Colon (tissue), 2 donors: ENCODE measurements around the gene FRMD4A.

Experiments
- FAIRE-seq: peaks from 2 replicates; lab custom pipeline; 2012; peaks lifted over from hg19 to GRCh38; lab: Jason Lieb, UNC
- donor health status: control.
- donor health status: control.

FRMD4A gene

DNA sequence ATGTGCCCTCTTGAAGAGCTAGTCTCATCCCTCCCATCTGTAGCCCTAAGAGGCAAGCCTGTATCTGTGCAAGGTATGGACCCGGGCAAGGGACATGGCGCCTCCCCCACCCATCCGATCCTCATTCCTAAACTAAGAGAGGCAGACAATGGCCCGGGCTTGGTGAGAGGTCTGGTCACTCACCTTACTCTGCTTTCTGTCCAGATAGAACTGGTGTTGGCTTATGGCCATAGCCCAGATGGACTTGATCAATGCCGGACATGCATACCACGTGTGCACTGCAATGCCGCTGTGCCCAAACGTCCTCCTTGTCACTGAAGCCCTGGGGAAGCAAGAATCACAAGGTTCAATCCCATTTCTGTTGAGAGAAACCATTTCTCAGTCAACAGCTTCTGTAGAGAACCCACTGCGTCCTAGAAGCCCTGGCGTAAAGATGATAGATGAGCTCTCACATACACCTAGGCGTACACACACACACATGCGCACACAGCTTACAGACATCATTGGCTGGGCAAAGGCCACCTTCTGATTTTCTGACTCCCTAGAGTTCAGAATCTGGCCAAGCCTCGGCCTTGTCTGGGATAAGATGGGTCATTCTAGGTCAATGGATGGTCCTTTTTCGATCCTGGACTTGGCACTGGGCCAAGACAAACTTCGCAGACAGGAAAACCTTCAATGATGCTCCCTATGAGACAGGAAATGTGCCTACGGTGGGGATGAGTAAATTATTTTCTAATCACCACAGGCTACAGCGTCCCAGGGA is 629.4 kb downstream of the FRMD4A start:
- FAIRE-seq, result no peak

DNA sequence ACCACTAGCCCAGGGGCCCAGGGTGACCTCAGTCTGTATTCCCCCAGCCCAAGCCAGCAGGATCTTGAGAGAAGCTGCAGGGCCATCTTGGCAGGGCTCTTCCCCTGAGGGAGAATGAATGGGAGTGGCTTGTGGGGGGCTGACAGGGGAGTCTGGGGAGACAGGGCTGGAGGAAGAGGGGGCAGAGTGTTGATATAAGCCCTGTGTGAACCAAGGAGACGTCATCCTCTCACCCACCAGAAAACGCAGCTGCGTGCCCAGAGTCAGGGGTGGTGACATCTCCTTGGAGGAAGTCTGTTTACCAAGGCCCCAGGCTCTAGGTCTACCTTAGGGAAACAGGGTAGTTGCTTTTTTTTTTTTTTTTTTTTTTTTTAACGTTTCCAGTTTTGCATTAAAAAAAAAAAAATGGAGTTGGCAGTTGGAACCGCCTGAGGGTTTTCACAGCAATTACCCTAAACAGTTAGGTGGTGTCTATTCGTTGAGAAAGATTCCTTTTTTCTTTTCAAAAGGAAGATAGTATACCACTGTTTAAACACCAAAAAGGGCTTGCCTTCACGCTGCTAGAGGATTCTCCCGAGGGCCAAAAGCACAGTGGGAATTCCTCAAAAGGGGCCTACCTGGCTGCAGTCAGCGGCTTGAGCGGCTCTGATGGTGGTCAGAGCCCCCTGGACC is 630.1 kb downstream of the FRMD4A start:
- FAIRE-seq, result no peak

DNA sequence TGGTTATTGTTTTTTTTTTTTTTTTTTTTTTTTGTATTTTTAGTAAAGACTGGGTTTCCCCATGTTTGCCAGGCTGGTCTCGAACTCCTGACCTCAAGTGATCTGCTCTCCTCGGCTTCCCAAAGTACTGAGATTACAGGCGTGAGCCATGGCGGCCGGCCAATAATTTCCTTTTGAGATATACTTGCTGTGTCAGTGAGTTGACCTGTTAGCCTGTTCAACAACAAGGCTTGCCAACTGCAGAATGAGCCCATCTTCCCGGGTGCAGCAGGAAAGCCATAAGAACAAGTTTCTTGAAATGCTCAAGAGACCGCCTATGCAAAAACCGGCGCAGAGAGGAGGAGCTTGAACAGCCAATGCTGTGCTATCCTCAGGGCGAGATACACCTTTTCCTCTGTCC is 631.5 kb downstream of the FRMD4A start:
- no peak for FAIRE-seq

DNA sequence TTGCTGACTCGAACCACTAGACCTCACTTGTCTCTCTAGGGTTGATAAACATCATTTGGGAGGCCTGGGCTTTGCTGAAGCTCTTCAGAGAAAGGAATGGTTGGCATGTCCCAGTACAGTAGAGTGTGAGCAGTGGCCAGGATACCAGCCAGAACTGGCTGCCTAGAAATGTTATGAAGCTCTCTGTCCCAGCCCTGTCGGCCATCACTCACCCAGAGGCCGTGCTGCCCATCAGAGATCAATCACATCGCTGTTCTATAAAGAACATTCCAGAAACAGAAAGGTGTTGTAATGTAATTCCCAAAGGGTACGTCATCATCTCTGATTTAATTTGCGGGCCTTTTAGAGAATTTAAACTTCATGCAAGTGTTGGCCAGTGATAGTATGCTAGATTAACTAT is 632.5 kb downstream of the FRMD4A start:
- no peak for FAIRE-seq

DNA sequence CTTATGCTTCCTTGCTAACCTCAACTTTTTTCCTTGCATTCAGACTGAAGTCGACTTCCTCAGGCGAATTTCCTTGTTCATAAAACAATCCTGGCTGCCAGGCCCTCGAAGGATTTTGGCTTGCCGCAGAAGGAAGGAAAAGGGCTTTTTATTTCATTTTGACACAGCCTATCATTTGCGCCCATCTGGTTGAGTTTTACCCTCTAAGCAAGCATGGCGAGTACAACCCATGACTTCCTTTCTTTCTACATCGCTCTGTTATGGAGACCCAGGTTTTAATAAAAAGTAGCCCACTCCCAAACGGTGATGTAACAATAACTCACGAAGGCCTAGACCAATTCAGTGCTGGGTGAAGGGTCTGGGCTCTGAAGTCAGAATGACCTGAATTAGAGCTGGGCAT is 634.7 kb downstream of the FRMD4A start:
- no peak for FAIRE-seq

DNA sequence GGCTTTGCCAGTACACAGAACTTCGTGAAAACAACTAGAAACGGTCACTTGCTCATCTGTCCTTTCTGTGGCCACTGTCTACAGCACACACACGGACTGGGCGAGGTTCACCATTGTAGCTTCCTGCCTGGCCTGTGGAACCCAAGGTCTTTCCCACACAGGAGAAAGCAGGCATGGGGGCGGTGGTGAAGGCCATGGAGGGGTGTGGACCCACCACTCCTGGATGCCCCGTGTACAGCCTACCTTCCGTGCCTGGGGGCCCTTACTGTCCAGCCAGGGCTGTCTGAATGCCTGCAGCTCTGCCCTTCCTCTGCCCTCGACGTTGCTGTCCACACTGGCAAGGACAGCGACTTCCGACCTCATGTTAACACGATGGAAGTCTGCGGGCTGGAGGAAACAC is 635.1 kb downstream of the FRMD4A start:
- no peak for FAIRE-seq

DNA sequence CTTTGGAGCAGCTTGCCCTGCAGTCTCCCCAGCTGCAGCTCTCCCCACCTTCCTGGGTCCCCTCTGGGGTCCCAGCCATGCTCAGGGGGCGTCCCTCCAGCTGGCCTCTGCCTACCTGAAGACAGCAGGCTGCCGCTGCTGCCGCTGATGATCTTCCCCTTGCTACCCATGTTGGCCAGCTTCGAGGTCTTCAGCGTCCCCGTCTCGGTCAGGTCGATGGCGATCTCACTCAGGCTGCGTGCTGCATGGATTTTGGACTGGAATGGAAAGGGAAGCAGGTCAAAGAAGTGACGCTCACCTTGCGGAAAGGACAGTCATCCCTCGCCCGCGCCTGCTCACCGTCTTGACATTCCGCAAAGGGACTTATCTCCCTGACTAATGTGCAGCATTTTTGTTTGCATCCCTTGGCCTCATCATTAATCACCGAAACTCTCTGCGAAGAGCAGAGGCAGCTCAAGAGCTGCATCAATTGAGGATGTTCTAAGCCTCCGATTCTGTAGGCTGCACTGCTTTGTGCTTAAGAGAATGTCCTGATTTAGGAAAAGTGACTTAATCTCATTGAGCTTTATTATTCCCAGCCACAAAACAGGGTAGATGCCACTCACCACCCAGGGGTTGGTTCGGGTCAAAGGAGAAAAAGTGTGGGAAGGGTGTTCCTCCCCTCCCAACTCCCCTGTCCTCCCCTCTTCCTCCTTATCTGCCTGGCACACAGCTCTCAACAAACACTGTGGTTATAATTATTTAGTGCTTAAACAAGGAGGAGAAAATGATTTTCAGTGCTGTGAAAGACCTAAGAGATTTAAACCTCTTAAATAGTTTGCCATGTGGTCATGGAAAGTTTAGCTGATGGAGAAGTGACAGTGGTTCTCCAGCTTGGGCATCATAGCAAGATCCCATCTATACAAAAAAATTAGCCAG is 636.7 kb downstream of the FRMD4A start:
- no peak for FAIRE-seq

DNA sequence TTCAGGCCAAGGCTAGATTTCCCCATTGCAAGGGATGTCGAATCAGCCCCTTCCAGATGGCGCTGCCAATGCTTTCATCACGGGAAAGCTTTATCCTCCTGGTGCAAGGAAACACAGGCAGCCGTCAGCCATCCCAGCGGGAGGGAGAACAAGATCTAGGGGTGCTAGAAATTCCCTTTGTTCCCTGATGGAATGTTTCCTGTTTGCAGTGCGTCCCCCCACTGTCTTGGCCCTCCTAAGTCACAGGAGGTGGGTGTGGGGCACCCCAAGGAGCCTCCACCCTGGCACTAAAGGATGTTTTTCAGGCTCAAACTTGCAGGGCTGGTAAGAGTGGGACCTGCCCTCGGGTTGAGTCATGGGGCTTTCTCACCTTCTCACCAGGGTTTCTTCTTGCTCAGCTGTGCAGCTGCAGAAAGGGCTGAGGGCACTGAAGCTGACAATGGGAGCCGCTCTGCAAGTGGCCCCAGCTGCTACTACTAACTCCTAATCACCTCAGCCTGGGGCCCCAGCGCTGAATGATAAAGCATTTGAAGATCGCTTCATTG is 640.4 kb downstream of the FRMD4A start:
- no peak for FAIRE-seq

DNA sequence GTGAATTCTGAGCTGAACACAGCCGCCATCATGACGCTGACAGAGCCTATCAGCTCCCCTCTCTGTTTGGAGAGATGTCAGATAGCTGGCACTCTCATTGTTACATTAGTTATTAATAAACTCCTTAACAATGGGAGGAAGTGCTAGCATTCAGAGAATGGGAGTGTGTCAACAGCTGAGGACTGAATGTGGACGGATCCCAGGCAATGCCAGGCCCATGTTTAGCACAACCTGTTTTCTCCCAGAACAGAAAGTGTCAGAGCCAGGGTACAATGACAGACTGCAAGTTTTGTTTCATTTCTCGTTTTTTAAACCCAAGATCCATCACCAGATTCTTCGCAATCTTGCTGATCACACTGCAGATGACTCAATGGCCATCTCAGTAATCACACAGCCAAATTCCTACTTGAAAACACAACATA is 644.4 kb downstream of the FRMD4A start:
- no peak for FAIRE-seq

DNA sequence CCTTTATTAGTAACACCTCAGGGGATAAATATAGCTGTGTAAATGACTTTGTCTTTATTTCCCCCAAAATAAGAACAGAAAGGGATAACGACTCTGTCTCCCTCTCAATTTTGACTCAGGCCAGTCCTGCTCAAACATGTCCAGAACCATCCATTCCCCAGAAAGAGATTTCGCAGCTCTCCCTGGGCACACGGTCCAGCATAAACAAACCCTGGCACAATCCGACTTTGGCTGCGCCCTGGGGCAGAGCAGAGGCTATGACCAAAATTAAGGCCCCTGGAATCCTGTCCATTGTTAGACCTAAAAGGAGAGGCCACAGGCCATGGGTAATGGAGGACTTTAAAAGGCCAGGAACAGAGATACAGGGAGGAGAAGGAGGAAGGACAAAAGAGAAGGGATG is 644.8 kb downstream of the FRMD4A start:
- FAIRE-seq, result no peak

DNA sequence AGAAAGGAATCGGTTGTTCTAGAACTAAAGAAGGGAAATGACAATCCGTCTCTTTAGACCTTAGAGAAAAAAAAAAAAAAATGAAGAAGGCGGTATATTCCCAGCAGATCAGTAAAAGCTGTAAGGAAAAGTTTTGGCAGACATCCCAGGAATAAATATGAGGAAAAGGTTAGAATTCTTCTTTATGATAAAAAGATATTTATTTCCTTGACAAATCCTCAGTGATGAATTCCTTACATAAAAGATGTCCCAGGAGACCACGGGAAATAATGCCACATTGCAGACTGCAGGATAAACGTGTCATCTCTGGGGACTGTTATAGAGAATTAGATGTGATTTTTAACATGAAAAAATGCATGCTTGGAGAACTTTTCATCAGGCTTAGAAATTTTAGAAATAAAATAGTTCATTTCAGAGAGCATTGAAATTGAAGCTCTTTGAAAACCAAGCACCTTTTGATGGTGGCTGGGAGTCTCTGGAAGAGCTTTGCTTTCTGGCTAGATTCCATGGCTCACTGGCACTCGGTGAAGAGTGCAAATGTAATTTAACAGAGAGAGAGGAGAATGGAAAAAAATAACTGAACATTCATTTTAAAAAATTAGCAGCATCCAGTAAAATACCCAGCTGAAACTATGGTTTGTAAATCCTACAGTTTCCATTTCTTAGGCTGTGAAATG is 645.8 kb downstream of the FRMD4A start:
- FAIRE-seq, result no peak

DNA sequence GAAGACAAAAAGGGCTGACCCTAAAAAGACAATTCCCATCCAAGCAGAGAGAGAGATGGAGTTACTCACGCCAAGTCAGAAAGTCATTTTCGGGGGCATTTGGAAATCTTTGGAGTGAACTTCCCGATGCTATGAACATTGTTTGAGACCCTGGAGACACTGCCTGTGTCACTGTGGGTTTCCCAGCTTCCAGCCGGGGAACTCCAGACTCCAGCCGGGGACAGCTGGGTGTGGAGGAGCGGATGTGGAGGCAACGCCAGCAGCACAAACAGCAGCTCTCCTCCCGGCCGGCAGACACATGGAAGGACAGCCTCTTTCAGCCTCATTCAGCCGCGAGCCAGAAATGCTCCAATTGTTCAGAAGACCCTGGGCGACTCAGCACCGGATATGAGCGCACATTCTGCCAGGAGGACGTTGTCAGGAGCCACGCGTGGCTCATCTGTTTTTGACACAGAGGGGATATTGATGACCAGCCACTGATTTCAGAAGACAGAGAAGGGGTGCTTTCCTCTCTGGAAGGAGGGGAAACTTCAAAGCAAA is 646.4 kb downstream of the FRMD4A start:
- FAIRE-seq, result no peak

DNA sequence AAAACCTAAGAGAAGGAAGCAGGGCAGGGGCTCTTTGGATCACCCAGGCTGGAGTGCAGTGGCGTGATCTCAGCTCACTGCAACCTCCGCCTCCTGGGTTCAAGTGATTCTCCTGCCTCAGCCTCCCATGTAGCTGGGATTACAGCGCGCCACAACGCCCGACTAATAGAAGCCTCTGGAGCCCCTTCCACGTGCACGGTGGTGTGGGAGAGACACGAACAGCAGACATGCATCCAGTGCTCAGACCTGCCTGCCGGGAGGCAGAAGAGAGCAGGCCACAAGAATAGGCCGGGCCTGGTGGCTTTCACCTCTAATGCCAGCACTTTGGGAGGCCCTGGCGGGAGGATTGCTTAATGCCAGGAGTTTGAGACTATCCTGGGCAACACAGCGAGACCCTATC is 647.7 kb downstream of the FRMD4A start:
- FAIRE-seq, result no peak

DNA sequence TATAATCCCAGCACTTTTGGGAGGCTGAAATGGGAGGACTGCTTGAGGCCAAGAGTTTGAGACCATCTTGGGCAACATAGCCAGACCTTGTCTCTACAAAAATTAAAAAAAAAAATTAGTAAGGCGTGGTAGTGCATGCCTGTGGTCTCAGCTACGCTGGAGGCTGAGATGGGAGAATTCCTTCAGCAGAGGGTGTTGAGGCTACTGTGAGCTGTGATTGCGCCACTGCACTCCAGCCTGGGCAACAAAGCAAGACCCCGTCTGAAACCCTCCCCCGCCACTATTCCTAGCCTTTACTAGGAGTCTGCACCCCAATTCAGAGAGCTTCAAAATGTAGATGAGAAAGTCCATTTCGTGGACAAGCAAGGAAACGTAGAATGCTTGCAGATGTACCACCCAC is 648.8 kb downstream of the FRMD4A start:
- FAIRE-seq, result no peak

DNA sequence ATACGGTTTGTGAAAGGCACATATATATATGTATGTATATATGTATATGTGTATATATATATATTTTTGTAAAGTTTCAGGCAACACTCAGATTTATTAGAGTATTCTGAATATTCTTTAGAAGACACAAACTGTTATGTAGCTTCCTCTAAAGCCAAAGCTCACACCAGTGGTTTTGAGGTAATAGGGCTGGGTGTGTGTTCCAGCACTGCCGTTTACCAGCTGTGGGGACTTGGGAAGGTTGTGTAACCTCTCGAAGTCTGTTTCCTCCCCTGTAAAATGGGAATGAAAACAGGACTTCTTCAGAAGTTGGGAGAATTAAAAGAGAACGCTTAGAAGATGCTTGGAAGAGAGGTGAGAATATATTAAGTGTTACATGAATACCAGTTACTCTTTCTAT is 649.2 kb downstream of the FRMD4A start:
- no peak for FAIRE-seq

DNA sequence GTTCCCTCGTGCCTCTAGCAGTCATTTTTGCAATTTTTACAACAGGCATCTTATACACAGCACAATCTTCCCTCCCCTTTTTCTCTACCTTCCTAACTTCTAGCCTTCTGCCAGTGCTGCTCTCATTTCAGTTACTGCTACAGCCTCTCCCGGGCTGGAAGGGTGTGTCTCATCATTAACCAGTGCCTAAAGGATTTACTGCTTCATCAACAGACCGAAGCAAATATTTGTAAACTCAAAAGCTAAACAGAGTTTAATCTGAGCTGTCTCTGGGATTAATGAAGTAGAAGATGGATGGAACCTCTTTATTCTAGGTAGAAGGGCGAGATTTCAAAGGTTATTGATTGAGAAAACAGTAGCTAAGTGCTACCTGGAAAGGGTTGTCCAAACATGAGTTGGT is 649.6 kb downstream of the FRMD4A start:
- no peak for FAIRE-seq

DNA sequence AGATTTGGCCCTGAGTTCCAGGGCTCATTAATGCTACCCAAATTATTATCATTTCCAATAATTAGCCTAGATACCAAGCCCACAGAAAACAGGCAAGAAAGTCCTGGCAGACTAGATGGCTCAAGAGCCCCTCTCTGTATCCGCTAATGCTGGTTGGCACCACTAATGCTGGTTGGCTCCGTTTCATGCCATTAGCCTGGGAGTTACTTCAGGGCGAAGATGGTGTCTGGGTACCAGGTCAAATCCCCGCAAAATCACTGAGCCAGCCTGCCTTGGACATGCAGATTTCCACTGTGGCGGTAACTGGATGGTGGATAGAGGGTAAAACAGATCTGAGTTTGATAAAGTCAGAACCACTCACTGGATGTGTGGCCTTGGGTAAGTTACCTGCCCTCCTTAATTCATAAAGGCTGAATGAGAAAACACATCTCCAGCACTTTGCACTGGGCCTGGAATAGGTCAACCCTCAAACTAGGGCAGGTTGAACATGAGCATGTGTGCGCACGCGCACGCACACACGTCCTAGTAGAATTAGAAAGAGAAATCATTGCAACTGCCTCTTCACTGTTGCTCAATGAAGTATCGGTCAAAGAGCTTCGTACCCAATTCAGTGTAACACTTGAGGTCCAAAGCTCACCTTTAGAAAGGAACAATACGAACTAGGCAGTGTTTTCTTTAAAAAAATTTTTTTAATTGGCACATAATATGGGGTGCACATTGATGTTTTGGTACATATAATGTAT is 652.5 kb downstream of the FRMD4A start:
- no peak for FAIRE-seq

DNA sequence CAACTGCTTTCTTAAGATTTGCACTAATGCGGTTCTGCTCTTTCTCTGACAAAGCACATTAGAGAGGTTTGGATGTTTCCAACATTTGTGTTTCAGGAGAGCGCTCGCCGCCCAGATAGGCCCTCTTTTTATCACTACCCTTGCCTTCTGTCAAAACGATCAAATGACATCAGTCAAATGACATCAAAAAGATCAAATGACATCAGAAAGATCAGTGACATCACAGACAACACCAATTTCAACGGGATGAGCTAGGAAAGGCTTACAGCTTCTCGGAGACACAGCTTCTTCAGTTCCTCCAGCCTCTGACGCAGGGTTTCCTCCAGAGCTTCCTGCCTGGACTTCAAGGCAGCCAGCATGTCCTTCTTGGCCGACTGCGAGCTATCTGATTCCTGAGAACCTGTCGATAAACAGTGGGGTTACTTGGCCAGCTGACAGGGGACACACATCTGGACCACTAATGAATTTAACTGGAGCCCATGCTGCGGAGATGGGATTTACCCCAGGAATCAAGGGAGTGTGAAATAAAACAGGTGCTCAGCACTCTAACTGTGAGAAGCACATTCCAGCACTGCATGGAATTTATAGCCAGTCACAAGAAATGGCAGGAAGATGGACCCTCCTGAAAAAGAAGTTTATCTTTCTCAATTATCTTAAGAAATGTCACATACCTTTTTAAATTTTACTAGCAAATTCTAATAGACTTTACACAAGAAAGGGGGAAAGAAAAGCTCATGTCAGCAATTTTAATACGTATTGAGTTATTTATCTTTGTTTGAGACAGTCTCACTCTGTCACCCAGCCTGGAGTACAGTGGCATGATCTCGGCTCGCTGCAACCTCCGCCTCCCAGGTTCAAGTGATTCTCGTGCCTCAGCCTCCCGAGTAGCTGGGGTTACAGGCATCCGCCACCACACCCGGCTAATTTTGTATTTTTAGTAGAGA is 655.8 kb downstream of the FRMD4A start:
- no peak for FAIRE-seq

DNA sequence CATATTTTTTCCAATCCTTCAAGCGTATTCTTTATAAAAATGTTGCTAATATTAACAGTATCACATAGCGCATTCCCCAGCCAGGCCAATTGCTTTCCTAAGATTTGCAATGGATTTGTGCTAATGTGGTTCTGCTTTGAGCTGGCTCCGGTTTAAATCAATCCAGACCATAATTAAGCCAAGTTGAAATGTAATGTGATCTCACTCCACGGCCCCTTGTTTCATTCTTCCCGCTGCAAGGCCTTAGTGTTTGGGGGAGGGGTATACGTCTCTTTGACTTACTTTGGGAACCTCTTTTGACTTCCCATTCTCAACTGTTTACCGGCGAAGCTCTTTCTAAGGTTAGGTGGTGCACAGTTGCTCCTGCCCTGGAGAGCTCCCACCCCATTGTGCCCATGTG is 657.6 kb downstream of the FRMD4A start:
- FAIRE-seq, result no peak

DNA sequence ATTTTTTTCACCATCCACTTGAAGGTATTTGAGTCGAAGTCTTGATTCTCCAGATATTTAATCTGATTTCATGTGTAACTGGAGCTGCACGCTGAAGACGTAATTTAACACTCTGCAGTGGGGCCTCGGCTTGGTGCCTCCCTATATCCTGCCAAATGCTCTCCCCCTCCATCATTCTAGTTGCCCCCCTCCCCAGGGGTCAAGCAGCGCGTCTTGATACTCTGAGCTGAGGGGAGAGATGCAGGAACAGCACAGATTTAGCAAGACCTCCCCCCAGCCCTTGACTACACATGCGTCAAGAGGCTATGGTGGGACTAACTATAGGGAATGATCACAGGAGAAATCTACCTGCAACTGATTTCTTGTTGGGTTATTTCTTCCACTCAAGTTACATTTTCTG is 658.2 kb downstream of the FRMD4A start:
- no peak for FAIRE-seq
